Naive B cell (primary cell): Measurements from ENCODE around the gene ABLIM2. TPM values are rescaled to one million over a fixed set of nuclear protein-coding genes. Genes with fewer than 3 reads are reported as not detected.

Experiments used
- ATAC-seq, 2 donors: fragments of 150-1000 bp; cut with Tn5 transposase; 2 replicates each; pipeline ENCODE4 v1.10.0; 2021; ENCODE audit warnings: low read depth in 2 of 2, mild to moderate bottlenecking in 2 of 2, moderate library complexity in 2 of 2
- DNase-seq: peaks from one replicate; pipeline ENCODE4 v3.0.0; 2022
- H3K27ac Mint-ChIP-seq, 6 donors: one replicate each; pipeline ENCODE4 v1.8.0; 2020 to 2022; ENCODE audit warnings: mild to moderate bottlenecking in 6 of 6, mixed read lengths in 6 of 6, moderate library complexity in 5 of 6, inconsistent platforms in 2 of 6
- H3K27me3 Mint-ChIP-seq, 3 donors: one replicate each; pipeline ENCODE4 v1.8.0; 2021 to 2022; ENCODE audit warnings: mixed read lengths in 3 of 3, mild to moderate bottlenecking in 1 of 3
- H3K36me3 Mint-ChIP-seq, 2 donors: one replicate each; pipeline ENCODE4 v1.8.0; 2020 to 2022; ENCODE audit warnings: mixed read lengths in 2 of 2, inconsistent platforms in 1 of 2, mild to moderate bottlenecking in 1 of 2
- H3K4me1 Mint-ChIP-seq, 3 donors: one replicate each; pipeline ENCODE4 v1.8.0; 2020 to 2022; ENCODE audit warnings: mixed read lengths in 3 of 3, inconsistent platforms in 1 of 3, mild to moderate bottlenecking in 1 of 3, moderate library complexity in 1 of 3
- H3K4me3 Mint-ChIP-seq, 8 donors: one replicate each; pipeline ENCODE4 v1.8.0; 2020 to 2022; ENCODE audit warnings: mild to moderate bottlenecking in 8 of 8, mixed read lengths in 8 of 8, moderate library complexity in 8 of 8, inconsistent platforms in 2 of 8
- H3K9me3 Mint-ChIP-seq, 7 donors: one replicate each; pipeline ENCODE4 v1.8.0; 2020 to 2022; ENCODE audit warnings: mixed read lengths in 7 of 7, mild to moderate bottlenecking in 5 of 7, inconsistent platforms in 2 of 7, moderate library complexity in 1 of 7
- polyA plus RNA-seq, 6 donors: library from polyadenylated mRNA; unstranded; fragments of 300-500 nt; fragmentation: Illumina TruSeq; gene quantifications; one replicate each; pipeline ENCODE4 v1.2.3, GENCODE V29; 2021; ENCODE audit warnings: low read depth in 6 of 6

ABLIM2 gene
- polyA plus RNA-seq, 6 donors from 2014 or later = 0.52 to 3.4 (median 1.1) TPM

DNA sequence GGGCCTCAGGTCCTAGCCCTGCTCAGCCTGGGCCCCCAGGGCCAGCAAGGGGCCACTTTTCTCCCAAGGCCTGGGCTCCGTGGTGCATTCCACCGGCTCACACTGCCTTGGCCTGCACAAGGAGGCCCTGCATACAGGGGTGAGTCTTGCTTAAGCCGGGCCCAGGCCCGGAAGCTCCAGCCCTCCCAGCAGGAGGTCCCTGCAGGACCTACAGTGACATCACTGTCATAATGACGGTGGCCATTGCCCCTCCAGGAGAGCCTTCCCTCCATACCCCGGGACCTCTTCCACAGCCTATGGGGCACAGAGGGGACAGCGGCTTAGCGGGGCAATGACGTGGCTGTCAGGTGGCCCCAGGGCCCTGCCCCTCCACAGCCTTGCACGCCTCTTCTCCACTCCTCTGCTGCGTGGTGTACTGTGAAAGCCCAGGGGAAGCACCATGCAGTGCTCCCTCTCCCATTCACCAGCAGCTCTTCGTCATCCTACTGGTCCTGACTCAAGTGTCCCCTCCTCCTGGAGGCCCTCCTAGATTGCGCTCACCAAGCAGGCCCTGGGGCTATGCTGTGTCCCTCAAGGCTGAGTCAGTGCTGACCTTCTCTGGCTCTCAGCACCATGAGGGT is 186.6 kb downstream of the ABLIM2 start:
- ATAC-seq (no peak), DNase-seq (no peak)
- Mint-ChIP-seq H3K4me3 (no peak overlapping the region), H3K4me1 (peaks cover 7 to 9% (median 8%) of the 10 kb centered on the region in 3 donors), H3K36me3 (no peaks in the 10 kb centered on the region), H3K27ac (no peak overlapping the region), H3K27me3 (peaks cover 3 to 33% (median 28%) of the 10 kb centered on the region in 3 donors), H3K9me3 (peaks cover 0 to 2% (median 0%) of the 10 kb centered on the region in 7 donors)

DNA sequence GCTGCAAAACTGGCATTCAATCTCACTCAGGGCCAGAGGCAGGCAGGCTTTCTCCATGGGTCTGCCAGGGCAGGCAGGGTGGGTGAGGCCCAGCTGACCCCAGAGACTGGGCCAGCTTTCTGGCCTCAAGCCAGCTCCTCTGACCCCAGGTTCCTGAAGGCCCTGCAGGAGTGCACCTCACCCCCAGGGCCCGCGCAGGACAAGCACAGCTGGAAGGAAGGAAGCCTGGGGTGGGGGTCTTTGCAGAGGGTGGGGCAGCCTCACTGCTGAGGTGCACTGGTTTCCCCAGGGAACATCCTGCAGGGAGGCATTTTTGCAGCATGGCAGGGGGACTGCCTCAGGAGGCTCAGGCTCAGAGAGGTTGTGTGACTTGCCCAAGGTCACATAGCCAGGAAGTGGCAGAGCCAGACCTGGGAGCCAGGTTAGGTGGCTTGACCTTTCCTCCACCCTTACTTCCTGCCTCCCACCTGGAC is 187.4 kb downstream of the ABLIM2 start:
- H3K36me3 Mint-ChIP-seq = no peaks in the 10 kb centered on the region
- no peak overlapping the region for H3K4me3 Mint-ChIP-seq
- H3K4me1 Mint-ChIP-seq = peaks cover 7 to 9% (median 8%) of the 10 kb centered on the region in 3 donors
- peaks cover 0 to 2% (median 0%) of the 10 kb centered on the region in 7 donors for H3K9me3 Mint-ChIP-seq
- ATAC-seq (no peak), DNase-seq (no peak)
- H3K27ac Mint-ChIP-seq = no peak overlapping the region
- H3K27me3 Mint-ChIP-seq = peaks cover 0 to 34% (median 28%) of the 10 kb centered on the region in 3 donors

DNA sequence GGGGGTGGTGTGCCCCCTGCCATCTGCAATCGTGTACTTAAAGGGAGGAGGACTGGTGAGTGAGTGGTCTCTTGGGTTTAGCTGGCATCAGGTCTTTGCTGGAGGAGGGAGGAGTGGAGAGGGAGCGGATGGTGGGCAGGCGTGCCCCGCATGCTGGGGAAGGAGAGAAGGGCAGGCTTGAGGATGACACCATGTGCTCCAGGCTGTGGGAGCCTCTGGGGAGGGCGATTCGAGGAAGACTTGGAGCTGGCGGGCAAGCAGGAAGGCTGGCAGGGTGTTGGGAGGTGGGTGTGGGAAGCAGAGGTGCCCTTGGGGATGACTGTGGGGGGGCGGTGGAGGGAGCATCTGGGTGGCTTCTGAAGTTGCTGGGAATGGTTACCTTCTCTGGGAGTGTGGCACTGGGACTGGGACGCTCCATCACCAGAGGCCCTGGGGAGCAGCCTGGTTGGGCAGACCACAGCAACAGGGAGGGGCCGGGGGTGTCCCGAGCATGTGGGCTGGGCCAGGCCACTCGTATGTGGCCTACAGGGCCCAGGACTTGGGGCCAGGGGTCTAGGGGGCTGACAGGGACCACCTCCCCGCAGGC is 188.2 kb downstream of the ABLIM2 start:
- no peak overlapping the region for H3K4me3 Mint-ChIP-seq
- peaks cover 5 to 34% (median 33%) of the 10 kb centered on the region in 3 donors for H3K27me3 Mint-ChIP-seq
- peaks cover 7 to 9% (median 8%) of the 10 kb centered on the region in 3 donors for H3K4me1 Mint-ChIP-seq
- H3K9me3 Mint-ChIP-seq = peaks cover 0 to 2% (median 0%) of the 10 kb centered on the region in 7 donors
- peak overlapping the region in 1 of 6 donors; percentile 46 for H3K27ac Mint-ChIP-seq
- DNase-seq = no peak
- ATAC-seq = no peak
- H3K36me3 Mint-ChIP-seq = no peaks in the 10 kb centered on the region

DNA sequence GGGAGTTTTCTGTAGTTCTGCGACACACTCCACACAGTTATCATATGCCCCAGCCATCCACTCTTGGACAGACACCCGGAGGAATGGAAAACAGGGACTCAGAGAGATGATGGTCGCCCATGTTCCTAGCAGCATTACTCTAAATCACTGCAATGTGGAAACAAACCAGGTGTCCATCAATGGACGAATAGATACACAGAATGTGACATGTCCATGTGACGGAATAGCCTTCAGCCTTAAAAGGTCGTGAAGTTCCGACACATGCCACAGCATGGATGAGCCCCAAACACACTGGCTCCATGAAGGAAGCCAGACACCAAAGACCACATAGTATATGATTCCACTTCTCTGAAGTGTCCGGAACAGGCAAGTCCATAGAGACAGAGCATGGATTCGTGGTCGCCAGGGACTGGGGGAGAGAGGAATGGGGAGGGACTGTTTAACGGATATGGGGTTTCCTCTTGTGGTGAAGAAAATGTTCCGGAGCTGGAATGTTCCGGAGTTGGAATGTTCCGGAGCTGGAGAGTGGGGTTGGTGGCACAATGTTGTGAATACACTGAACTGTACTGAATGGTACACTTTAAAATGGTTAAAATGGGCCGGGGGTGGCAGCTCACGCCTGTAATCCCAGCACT is 190.2 kb downstream of the ABLIM2 start:
- no peak overlapping the region for H3K27ac Mint-ChIP-seq
- peaks cover 7 to 9% (median 8%) of the 10 kb centered on the region in 3 donors for H3K4me1 Mint-ChIP-seq
- H3K36me3 Mint-ChIP-seq = no peaks in the 10 kb centered on the region
- peaks cover 0 to 2% (median 0%) of the 10 kb centered on the region in 7 donors for H3K9me3 Mint-ChIP-seq
- no peak for ATAC-seq
- DNase-seq = no peak
- H3K4me3 Mint-ChIP-seq = no peak overlapping the region
- H3K27me3 Mint-ChIP-seq = peaks cover 12 to 37% (median 34%) of the 10 kb centered on the region in 3 donors

DNA sequence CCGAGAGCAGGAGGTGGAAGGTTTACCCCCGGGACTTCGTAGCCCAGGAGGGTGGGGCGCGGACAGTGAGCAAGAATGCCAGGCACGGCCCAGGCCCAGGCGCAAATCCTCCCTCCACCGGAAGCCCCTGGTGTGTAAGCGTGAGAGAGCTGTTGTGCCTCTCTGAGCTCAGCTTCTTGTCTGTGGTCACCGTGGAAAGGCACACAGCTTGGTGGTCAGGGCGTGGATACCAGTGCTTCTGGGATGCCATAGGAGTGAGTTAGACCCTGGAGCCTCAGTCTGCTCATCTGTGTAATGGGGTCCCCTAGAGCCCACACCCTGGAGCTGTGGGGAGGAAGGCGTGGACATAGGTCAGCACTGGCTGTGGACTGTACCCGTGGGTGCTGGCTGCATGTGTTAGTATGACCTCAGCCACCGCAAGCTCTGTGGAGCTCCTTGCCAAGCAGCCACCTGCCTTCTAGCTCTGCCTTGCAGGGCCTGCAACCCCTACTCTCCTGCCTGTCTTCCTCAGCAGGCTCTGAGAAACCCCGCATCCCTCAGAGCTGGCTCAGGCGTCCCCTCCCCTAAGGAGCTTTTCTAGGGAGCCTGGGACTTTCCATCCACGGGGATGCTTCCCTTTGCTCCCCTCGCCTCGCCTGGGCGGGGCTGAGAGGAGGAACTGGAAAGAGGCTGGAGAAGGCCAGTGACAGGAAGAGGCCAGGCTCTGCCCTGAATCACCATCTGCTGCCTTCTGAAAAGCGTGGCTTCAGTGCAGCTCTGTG is 190.9 kb downstream of the ABLIM2 start:
- no peaks in the 10 kb centered on the region for H3K36me3 Mint-ChIP-seq
- DNase-seq (no peak), ATAC-seq (no peak)
- peaks cover 0 to 2% (median 0%) of the 10 kb centered on the region in 7 donors for H3K9me3 Mint-ChIP-seq
- H3K4me3 Mint-ChIP-seq = no peak overlapping the region
- H3K27ac Mint-ChIP-seq = peak overlapping the region in 2 of 6 donors; percentile 12 to 67
- H3K27me3 Mint-ChIP-seq = peaks cover 12 to 39% (median 37%) of the 10 kb centered on the region in 3 donors
- H3K4me1 Mint-ChIP-seq = peaks cover 7 to 9% (median 8%) of the 10 kb centered on the region in 3 donors

DNA sequence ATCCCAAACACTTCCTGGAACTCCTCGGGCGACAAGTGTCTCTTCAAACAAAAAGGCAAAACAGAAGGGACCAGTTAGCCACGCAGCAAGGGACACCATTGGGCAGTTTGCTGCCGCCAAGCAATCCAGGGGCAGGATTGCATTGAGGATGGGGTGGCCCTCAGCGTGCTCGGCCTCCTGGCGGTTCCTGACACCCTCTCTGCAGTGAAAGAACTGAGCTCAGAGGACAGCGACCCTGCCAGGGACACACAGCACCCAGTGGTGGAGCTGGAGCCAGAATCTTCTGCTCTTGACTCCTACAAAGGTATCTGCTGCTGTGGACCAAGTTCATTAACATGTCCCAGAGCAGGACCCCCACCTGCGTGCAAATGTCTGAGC is 191.6 kb downstream of the ABLIM2 start:
- no peak overlapping the region for H3K4me3 Mint-ChIP-seq
- H3K4me1 Mint-ChIP-seq = peaks cover 7 to 9% (median 8%) of the 10 kb centered on the region in 3 donors
- no peaks in the 10 kb centered on the region for H3K36me3 Mint-ChIP-seq
- H3K9me3 Mint-ChIP-seq = peaks cover 0 to 2% (median 0%) of the 10 kb centered on the region in 7 donors
- H3K27ac Mint-ChIP-seq = peak overlapping the region in 1 of 6 donors; percentile 12
- no peak for ATAC-seq
- no peak for DNase-seq
- peaks cover 14 to 36% (median 34%) of the 10 kb centered on the region in 3 donors for H3K27me3 Mint-ChIP-seq

DNA sequence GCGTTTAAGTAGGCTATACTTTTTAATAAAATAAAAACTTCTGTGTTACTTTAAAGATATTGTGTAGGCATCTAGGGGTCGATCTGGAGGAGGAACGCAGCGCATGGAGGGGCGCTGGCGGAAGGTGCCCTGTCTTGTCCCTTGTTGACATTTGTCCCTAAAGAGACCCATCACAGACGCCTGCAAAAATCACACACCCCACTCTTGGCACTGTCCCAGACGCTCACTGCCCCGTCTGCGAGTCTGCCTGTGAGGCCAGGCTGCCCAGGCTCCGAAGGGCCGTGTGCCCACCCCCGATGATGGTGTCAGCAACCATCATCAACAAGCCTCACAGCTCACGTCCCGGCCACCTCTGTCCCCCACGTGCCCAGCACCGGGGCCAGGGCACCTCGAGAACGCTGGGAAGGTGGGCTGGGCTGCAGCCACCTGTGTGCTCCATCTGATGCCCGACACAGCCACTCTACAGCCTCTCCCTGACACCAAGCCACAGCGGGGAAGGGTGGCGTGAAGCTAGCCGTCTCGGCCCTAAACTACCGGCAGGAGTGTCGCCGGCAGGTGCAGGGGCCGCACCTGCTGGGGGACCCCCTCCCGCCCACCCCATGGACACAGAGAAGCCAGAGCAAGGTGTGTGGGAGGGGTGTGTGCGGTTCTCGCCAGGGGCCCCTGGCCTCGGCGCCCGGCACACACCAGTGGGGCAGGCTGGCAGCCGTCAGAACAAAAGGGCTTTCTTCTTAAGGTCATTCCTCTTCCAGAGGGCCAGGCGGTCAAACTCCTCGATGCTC is 192.1 kb downstream of the ABLIM2 start:
- Mint-ChIP-seq H3K4me3 (no peak overlapping the region), H3K36me3 (no peaks in the 10 kb centered on the region), H3K27me3 (peaks cover 14 to 34% (median 33%) of the 10 kb centered on the region in 3 donors), H3K9me3 (peaks cover 0 to 2% (median 0%) of the 10 kb centered on the region in 7 donors), H3K27ac (no peak overlapping the region), H3K4me1 (peaks cover 7 to 9% (median 8%) of the 10 kb centered on the region in 3 donors)
- DNase-seq = no peak
- ATAC-seq = no peak

DNA sequence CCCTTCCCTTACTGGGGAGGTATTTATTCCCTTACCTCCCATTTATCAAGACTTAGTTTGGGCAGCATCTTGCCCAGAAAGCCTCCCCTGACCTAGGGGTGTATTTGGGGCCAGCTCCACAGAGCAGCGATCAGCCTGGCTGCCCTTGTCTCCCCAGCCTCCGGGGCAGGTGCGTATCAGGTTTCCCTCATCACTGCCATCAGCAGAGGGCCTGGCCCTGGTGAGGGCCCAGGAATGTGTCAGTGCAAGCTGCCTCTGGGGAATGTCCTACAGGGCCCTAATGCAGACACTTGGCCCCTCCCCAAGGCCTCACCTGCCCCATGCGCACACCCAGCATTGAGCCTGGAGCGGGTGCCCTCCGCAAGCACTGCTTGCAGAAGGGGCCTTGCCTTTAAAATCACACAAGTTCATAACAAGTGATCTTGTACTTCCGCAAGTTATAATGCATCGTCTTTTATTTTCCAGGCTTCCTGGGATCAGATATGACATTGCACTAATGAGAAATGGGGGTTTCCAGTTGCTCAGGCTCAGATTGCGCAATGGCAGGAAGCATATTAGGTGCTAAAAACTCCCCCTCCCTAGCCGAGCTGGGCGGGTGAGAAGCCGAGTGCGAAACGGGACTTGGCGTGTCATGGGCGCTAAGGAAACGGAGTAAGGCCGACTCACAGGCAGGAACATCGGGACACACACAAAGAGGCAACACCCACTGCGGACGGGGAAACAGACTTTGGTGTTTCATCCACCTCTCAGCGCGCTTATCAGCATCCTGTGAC is 193.5 kb downstream of the ABLIM2 start:
- DNase-seq (no peak), ATAC-seq (no peak)
- Mint-ChIP-seq H3K4me1 (peaks cover 10 to 12% (median 11%) of the 10 kb centered on the region in 3 donors), H3K36me3 (no peaks in the 10 kb centered on the region), H3K9me3 (peaks cover 0 to 2% (median 0%) of the 10 kb centered on the region in 7 donors), H3K4me3 (no peak overlapping the region), H3K27ac (no peak overlapping the region), H3K27me3 (peaks cover 14 to 39% (median 27%) of the 10 kb centered on the region in 3 donors)

DNA sequence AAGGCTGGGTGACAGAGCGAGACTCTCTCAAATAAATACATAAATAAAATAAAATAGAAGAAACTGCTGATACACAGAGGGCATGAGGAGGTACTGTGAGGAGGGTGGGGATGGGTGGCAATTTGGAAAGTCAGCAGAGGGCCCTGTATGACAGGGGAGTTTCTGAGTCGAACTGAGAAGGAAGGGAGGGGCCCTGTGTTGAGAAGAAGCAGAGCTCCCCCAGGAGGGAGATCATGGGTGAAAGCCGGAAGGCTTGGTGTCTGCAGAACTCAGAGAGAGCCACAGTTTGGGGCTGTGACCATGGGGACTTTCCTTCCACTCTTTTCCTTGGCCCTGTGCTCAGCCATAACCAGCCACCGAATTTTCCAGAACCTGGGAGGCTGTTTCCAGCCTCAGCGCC is 194.2 kb downstream of the ABLIM2 start:
- Mint-ChIP-seq H3K27me3 (peaks cover 14 to 33% (median 21%) of the 10 kb centered on the region in 3 donors), H3K36me3 (no peaks in the 10 kb centered on the region), H3K4me1 (peaks cover 5 to 8% (median 8%) of the 10 kb centered on the region in 3 donors), H3K4me3 (no peak overlapping the region), H3K9me3 (peaks cover 0 to 2% (median 0%) of the 10 kb centered on the region in 7 donors), H3K27ac (no peak overlapping the region)
- ATAC-seq = no peak
- no peak for DNase-seq

DNA sequence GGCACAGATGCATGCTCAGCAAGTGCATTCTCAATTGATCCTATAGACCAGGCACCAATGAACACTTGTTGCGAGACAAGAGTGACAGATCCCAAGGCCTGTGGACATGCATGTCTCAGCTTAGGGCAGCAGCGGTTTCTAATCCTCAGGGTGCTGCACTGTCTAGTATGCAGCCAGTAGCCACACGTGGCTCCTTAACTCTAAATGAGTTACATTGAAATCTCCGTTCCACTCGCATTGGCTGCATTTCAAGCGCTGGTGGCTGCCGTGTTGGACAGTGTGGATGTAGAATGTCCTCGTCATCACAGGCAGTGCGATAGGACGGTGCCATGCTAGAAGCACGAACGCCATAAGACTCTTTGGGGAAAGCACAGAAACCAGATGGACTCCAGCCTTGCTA is 194.9 kb downstream of the ABLIM2 start:
- Mint-ChIP-seq H3K4me3 (no peak overlapping the region), H3K4me1 (peaks cover 5 to 8% (median 8%) of the 10 kb centered on the region in 3 donors), H3K27me3 (peaks cover 18 to 39% (median 25%) of the 10 kb centered on the region in 3 donors)

DNA sequence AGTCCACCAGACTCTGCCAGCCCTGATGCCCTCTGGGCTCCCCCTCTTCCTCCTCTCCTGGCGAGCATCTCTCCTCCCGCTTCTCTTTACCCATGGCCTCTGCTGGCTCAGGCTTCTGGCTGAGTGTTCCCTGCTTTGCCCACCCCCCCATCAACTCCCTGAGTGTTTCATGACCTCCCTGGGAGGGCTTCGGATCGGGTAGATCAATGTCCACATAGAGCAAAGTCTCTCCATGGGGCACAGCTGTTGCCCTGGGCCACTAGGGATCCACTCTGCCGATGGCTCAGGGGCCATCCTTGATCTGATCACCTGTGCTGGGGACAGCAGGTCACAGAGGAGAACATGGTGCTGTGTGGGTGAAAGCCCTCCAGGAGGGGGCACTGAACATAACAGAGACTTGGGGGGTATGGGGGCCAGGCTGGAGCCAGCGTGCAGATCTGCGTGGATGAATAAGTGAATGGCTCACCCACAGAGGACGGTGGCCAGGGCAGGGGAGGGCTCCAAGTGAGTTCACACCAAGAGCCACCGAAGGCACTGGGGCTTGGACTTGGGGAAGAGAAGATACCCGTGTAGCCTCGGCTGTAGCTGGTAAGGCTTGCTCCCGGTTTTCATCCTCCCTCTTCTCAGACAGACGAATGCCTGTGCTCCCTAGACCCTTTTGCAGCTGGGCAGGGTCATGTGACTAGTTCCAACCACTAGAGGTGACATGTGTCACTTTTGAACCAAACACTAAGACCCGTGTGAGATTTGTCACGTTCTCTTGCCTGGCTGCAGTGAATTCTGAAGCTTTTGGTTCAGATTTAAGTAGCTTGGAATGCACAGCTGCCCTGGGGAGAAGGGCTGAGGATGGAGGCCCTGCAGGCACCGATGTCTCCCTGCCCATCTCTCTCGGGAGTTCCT is 195.8 kb downstream of the ABLIM2 start:
- Mint-ChIP-seq H3K36me3 (no peaks in the 10 kb centered on the region), H3K9me3 (peaks cover 0 to 3% (median 0%) of the 10 kb centered on the region in 7 donors), H3K4me3 (peak overlapping the region in 2 of 8 donors; percentile 30 to 51), H3K27ac (no peak overlapping the region), H3K4me1 (peaks cover 5 to 8% (median 8%) of the 10 kb centered on the region in 3 donors), H3K27me3 (peaks cover 23 to 38% (median 24%) of the 10 kb centered on the region in 3 donors)
- DNase-seq = no peak
- no peak for ATAC-seq

More for the DNA sequence above, 194.9 kb downstream of the ABLIM2 start:
- Mint-ChIP-seq H3K9me3 (peaks cover 0 to 4% (median 0%) of the 10 kb centered on the region in 7 donors), H3K27ac (no peak overlapping the region), H3K36me3 (no peaks in the 10 kb centered on the region)
- no peak for DNase-seq
- no peak for ATAC-seq
